Measurements from ENCODE around the gene FCGR3A. TPM values are rescaled to one million over a fixed set of nuclear protein-coding genes. Genes with fewer than 3 reads are reported as not detected.
"Not testable (repeated sequence)": the region's sequence is repeated elsewhere in the genome, so short reads cannot be mapped to it uniquely, and the experiment has no call there.

The FCGR3A gene
- polyA plus RNA-seq, 1 of the 3 experiments (the other 2 are of a cell fraction) = not detected

DNA sequence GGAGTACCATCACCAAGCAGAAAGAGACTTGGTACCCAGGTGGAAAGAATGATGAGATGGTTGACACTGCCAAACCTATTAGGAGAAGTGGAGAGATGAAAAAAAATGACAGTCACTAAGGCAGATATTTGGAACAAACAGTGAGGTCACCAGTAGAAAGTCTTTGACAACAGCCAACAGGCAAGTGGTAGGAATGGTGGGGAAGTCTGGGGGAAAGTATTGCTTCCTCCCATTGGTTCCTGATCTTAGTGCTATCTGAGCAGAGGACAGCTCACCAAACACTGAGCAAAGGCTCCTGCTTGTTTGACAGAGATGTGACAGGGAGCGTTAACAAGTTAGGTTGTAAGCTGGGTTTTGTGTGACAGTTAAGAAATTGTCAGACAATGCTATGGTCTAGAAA is 6.5 kb downstream of the FCGR3A start:
- H3K27me3 ChIP-seq (ENCODE audit: insufficient read depth) = peaks cover 23% of the 10 kb centered on the region; the same call in 1 of the 2 replicates
- CTCF ChIA-PET; H3K9ac ChIP-seq; H3K4me3 ChIP-seq (ENCODE audit: low read depth in 2 of 2, low read length in 1 of 2); H4K20me1 ChIP-seq (ENCODE audit: insufficient read depth); H3K79me2 ChIP-seq (ENCODE audit: insufficient read depth); POLR2A ChIA-PET; H3K4me1 ChIP-seq (ENCODE audit: control insufficient read depth in 1 of 2, insufficient read depth in 2 of 2, low read depth in 1 of 2, low read length in 1 of 2); H3K4me2 ChIP-seq; DNase-seq; H3K9me3 ChIP-seq; H3K36me3 ChIP-seq (replicated peaks in 1 of 2; ENCODE audit: control insufficient read depth in 1 of 2, insufficient read depth in 2 of 2, low read length in 1 of 2); H3K9me2 ChIP-seq; H3K27ac ChIP-seq (ENCODE audit: low read depth in 2 of 2, low read length in 1 of 2); H3F3A ChIP-seq (replicated peaks; ENCODE audit: insufficient read depth); H2AFZ ChIP-seq (ENCODE audit: low read depth): not testable (repeated sequence)
- whole genome bisulfite sequencing (ENCODE audit: low lambda C conversion rate) = 7% methylated on average over 1 of the region's 1 CpG

GRCh38 chr1:161542091-161542559 is 7.5 kb downstream of the FCGR3A start:
- H3K36me3 ChIP-seq (replicated peaks in 1 of 2; ENCODE audit: control insufficient read depth in 1 of 2, insufficient read depth in 2 of 2, low read length in 1 of 2); H3K4me3 ChIP-seq (ENCODE audit: low read depth in 2 of 2, low read length in 1 of 2); POLR2A ChIA-PET; H3K79me2 ChIP-seq (ENCODE audit: insufficient read depth); H3K9ac ChIP-seq; CTCF ChIA-PET; H4K20me1 ChIP-seq (ENCODE audit: insufficient read depth); H3K27ac ChIP-seq (ENCODE audit: low read depth in 2 of 2, low read length in 1 of 2); H3K4me2 ChIP-seq; H3K9me3 ChIP-seq; H3K9me2 ChIP-seq; DNase-seq; H3K4me1 ChIP-seq (ENCODE audit: control insufficient read depth in 1 of 2, insufficient read depth in 2 of 2, low read depth in 1 of 2, low read length in 1 of 2); H2AFZ ChIP-seq (ENCODE audit: low read depth); H3F3A ChIP-seq (replicated peaks; ENCODE audit: insufficient read depth): not testable (repeated sequence)
- WGBS (ENCODE audit: low lambda C conversion rate) = 28% methylated on average over 5 of the region's 5 CpGs
- H3K27me3 ChIP-seq (ENCODE audit: insufficient read depth) = peaks cover 16% of the 10 kb centered on the region; the same call in 1 of the 2 replicates

DNA sequence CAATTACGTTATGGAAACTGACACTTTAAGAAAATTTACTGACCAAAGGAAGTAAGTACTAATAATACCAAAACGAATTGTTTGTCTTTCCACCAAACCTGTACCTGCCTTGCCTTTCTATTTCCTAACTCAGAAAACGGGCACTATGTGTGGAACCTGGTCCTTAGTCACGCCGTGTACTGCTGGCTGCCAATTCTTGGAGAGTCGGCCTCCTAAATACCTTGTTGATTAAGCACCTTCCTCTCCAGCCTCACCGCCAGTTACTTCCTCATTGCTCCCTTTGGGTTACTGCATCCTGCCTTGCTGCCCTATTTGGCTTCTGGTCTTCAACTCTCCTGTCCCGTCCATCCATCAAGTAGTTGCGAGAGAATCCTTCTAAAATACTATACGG is 9.1 kb downstream of the FCGR3A start:
- H3K9me2 ChIP-seq; POLR2A ChIA-PET; H3K36me3 ChIP-seq (replicated peaks in 1 of 2; ENCODE audit: control insufficient read depth in 1 of 2, insufficient read depth in 2 of 2, low read length in 1 of 2); H3K79me2 ChIP-seq (ENCODE audit: insufficient read depth); DNase-seq; H3K4me1 ChIP-seq (ENCODE audit: control insufficient read depth in 1 of 2, insufficient read depth in 2 of 2, low read depth in 1 of 2, low read length in 1 of 2); H3K9me3 ChIP-seq; H3K9ac ChIP-seq; H2AFZ ChIP-seq (ENCODE audit: low read depth); H3F3A ChIP-seq (replicated peaks; ENCODE audit: insufficient read depth); CTCF ChIA-PET; H3K27ac ChIP-seq (ENCODE audit: low read depth in 2 of 2, low read length in 1 of 2); H4K20me1 ChIP-seq (ENCODE audit: insufficient read depth): not testable (repeated sequence)
- Histone ChIP-seq H3K4me3 (ENCODE audit: low read depth in 2 of 2, low read length in 1 of 2) (peak overlapping the region in 1 of 2 experiments; percentile 55; a peak in 1 of 4 replicates), H3K4me2 (peak overlapping the region; percentile 58), H3K27me3 (ENCODE audit: insufficient read depth) (peaks cover 16% of the 10 kb centered on the region; the same call in 1 of the 2 replicates)
- 42% methylated on average over 10 of the region's 10 CpGs for WGBS (ENCODE audit: low lambda C conversion rate)

DNA sequence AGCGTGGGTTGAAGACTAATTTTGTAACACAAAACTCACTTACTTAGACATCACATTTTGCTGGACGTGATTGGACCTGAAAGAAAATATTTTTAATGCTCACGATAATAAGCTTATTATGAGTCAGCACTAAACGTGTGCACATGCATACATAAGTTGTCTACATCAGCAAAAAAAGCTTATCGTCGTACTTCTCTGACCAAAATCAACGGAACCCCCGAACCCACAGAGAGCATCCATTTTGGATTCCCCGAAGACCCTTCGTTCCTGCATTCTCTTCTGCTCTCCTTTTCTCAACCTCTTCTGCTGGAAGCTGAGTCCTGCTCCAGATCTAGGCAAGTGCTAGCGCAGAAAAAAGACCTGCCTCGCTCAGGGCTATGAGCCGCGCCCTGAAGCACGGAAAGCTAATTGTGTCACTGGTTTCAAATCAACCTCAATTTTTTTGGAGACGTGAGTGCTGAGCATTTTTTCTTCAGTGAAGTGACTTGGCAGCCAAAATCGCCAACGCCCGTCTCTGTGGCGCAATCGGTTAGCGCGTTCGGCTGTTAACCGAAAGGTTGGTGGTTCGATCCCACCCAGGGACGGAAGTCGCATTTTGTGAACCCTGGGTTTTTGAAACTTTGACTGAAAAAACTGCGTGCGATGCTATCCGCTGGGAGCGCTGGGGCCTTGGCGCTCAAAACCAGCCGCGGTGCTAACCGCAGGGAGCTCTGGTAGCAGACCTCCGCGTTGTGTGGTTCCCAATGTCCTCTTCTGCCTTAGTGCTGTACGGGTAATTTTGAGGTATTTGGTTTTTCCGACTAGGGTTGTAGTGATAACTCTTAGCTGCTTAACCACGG is 9.7 kb downstream of the FCGR3A start:
- peak overlapping the region; percentile 39; the same call in 1 of the 2 replicates for H2AFZ ChIP-seq (ENCODE audit: low read depth)
- TF ChIP-seq, protein P1, sequence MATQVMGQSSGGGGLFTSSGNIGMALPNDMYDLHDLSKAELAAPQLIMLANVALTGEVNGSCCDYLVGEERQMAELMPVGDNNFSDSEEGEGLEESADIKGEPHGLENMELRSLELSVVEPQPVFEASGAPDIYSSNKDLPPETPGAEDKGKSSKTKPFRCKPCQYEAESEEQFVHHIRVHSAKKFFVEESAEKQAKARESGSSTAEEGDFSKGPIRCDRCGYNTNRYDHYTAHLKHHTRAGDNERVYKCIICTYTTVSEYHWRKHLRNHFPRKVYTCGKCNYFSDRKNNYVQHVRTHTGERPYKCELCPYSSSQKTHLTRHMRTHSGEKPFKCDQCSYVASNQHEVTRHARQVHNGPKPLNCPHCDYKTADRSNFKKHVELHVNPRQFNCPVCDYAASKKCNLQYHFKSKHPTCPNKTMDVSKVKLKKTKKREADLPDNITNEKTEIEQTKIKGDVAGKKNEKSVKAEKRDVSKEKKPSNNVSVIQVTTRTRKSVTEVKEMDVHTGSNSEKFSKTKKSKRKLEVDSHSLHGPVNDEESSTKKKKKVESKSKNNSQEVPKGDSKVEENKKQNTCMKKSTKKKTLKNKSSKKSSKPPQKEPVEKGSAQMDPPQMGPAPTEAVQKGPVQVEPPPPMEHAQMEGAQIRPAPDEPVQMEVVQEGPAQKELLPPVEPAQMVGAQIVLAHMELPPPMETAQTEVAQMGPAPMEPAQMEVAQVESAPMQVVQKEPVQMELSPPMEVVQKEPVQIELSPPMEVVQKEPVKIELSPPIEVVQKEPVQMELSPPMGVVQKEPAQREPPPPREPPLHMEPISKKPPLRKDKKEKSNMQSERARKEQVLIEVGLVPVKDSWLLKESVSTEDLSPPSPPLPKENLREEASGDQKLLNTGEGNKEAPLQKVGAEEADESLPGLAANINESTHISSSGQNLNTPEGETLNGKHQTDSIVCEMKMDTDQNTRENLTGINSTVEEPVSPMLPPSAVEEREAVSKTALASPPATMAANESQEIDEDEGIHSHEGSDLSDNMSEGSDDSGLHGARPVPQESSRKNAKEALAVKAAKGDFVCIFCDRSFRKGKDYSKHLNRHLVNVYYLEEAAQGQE (IDR thresholded peaks at IDR 0.05; ENCODE audit: low read depth, low read length) = peak; percentile 58; the same call in 1 of the 2 replicates
- TF ChIP-seq MAX (IDR thresholded peaks at IDR 0.05; ENCODE audit: low read depth) (peak; percentile 30; the same call in 1 of the 2 replicates), TCF12 (IDR thresholded peaks at IDR 0.05) (0 out of 2 replicates have a peak, but pooled peaks have one; percentile 8), TEAD4 (IDR thresholded peaks at IDR 0.05; ENCODE audit: borderline replicate concordance, insufficient read depth) (peak; percentile 86), NFIC (IDR thresholded peaks at IDR 0.05; ENCODE audit: borderline replicate concordance) (peak; percentile 27; the same call in 1 of the 2 replicates), FOSL2 (IDR thresholded peaks at IDR 0.05; ENCODE audit: borderline replicate concordance, low read depth) (peak; percentile 70; the same call in 1 of the 2 replicates), YY1 (IDR thresholded peaks at IDR 0.05; ENCODE audit: low read depth) (0 out of 2 replicates have a peak, but pooled peaks have one; percentile 36), RCOR1 (IDR thresholded peaks at IDR 0.05; ENCODE audit: low read length) (0 out of 2 replicates have a peak, but pooled peaks have one; percentile 12)
- CTCF ChIA-PET = interaction anchor here (0.6 to 0.8 kb wide), 3 partner anchors 53 to 832 kb away, joined by 3 read pairs; no protein-coding TSS in a partner anchor
- POLR2A ChIA-PET; H3K9me2 ChIP-seq; H3K79me2 ChIP-seq (ENCODE audit: insufficient read depth); H4K20me1 ChIP-seq (ENCODE audit: insufficient read depth); H3K4me1 ChIP-seq (ENCODE audit: control insufficient read depth in 1 of 2, insufficient read depth in 2 of 2, low read depth in 1 of 2, low read length in 1 of 2); H3K36me3 ChIP-seq (replicated peaks in 1 of 2; ENCODE audit: control insufficient read depth in 1 of 2, insufficient read depth in 2 of 2, low read length in 1 of 2); H3F3A ChIP-seq (replicated peaks; ENCODE audit: insufficient read depth); H3K9me3 ChIP-seq; H3K27ac ChIP-seq (ENCODE audit: low read depth in 2 of 2, low read length in 1 of 2): not testable (repeated sequence)
- WGBS (ENCODE audit: low lambda C conversion rate) = 3% methylated on average over 41 of the region's 41 CpGs
- H3K4me2 ChIP-seq = peak overlapping the region; percentile 58
- H3K27me3 ChIP-seq (ENCODE audit: insufficient read depth) = peaks cover 16% of the 10 kb centered on the region; the same call in 1 of the 2 replicates
- H3K4me3 ChIP-seq (ENCODE audit: low read depth in 2 of 2, low read length in 1 of 2) = peak overlapping the region; percentile 55 to 56
- H3K9ac ChIP-seq = peak overlapping the region; percentile 4; the same call in 1 of the 2 replicates
- DNase-seq = peak; percentile 36

Measured in SK-N-SH (cell line).